ENCODE data around the gene PCDHGA3.

GRCh38 chr5:141351591-141351990 is 8.0 kb downstream of the PCDHGA3 start:
- TF ChIP-seq RFX5 (IDR thresholded peaks at IDR 0.05; ENCODE audit: low read length): no peak
- TF ChIP-seq EZH2phosphoT487 (IDR thresholded peaks at IDR 0.05; ENCODE audit: borderline replicate concordance, low read depth): no peak
- no peak for TF ChIP-seq CTCF (IDR thresholded peaks at IDR 0.05)
- no peak for TF ChIP-seq TCF12 (IDR thresholded peaks at IDR 0.05)
- no peak for TF ChIP-seq ZBTB33 (IDR thresholded peaks at IDR 0.05; ENCODE audit: borderline replicate concordance, low read depth)

Data from SK-N-SH (cell line).